HT1080 (cell line): ENCODE data around the gene TBX6. TPM values are rescaled to one million over a fixed set of nuclear protein-coding genes. Genes with fewer than 3 reads are reported as not detected.

Source experiments
- DNase-seq: peaks from one replicate; pipeline ENCODE4 v3.0.0-alpha.2; 2015; ENCODE audit warnings: low read depth
- total RNA-seq: library from RNA; depleted of rRNA; stranded (reverse); fragments of >200 nt; shearing (Covaris generic); gene quantifications from 2 replicates; pipeline ENCODE4 v1.2.3, GENCODE V29; 2014

The TBX6 gene
- total RNA-seq, 1 experiment from 2014 or later, result 0.59 TPM

DNA sequence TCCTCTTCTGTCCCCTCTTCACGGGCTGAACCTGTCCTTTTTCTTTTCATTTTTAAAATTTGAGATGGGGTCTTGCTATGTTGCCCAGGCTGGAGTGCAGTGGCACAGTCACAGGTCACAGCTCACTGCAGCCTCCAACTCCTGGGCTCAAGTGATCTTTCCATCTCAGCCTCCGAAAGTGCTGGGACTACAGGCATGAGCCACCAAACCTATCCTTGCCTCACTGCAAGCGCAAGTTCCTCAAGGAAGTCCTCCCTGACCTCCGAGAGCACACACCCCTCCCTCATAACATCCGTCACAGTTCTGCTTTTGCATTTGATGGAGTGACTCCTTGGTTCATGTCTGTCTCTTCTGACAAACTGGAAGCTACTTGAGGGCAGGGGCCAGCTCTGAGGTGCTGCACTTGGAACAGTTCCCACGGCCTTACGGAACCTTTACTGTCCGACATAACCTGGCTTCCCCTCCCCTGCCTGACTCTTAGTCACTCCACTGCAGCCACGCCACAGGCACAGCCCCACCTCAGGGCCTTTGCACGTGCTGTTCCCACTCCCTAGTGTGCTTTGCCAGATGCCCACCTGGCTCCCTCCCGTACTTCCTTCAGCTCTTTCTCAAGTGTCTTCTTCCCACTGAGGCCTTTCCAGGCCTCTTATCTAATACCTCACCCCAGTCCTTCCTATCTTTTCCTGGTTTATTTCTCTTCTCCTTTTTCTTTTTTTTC, 4.4 kb downstream of the TBX6 start:
- no peak for DNase-seq

DNA sequence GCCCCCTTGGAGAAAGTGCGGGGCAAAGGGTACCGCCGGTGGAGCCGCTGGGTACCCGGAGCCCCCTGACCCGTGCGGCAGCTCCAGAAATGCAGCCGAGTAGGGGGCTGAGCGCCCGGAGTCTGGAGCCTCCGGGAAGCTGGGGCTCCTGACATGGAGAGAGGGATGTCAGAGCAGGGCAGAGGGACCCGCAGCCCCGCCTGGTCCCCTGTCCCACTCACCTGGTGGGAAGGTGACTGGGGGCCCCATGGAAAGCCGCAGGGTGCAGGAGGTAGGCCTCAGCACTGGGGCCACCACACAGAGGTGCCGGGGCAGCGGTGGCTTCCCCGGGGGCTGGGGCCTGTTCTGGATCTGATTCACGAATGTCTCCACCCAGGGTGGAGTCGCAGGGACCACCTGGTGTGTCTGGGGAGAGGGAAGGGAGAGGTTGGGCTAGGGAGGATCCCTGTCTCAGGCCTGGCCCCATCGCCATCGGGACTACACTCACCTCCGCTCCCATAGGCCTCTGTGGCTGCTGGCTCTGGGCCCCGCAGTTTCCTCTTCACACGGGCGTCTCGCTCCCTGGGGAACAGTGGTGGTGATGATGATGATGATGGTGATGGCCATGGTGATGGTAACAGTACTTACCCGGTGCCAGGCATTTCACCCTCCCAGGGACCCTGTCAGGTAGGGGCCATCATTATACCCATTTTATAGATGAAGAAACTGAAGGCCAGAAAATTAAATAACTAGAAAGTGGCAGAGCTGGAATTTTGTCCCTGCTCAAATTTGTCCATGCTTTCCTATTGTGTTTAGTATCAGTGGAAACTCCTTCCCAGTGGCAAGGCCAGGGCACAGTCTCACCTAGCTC, 5.2 kb downstream of the TBX6 start:
- no peak for DNase-seq

DNA sequence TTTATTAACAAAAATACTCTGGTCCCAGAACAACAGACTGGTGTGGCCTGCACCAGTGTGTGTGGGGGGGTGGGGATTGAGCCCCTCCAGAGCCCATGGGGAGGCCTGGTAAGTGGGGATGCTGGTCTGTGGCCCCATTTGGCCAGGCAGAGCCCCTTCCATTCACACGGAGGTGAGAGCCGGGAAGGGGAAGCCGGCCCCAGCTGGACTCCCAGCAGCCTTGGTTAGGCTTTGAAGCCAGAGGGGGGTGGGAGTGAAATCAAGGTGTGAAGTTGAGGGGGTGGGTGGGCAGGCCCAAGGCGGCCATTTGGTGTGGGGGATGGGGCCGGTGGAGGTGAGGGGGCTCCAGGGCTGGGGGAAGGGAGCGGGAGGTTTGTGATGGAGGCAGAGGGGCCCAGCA, 5.9 kb downstream of the TBX6 start:
- no peak for DNase-seq

- no peak for DNase-seq
Measured at GRCh38 chr16:30085247-30085646, 6.5 kb downstream of the TBX6 start.

DNA sequence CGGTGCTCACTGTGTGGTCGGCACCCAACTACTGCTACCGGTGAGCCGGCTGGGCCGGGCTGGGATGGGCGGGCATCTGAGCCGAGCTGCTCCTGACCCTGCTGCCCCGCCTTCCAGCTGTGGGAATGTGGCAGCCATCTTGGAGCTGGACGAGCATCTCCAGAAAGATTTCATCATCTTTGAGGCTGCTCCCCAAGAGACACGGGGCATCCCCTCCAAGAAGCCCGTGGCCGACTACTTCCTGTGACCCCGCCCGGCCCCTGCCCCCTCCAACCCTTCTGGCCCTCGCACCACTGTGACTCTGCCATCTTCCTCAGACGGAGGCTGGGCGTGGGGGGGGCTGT, 6.9 kb downstream of the TBX6 start:
- no peak for DNase-seq

DNA sequence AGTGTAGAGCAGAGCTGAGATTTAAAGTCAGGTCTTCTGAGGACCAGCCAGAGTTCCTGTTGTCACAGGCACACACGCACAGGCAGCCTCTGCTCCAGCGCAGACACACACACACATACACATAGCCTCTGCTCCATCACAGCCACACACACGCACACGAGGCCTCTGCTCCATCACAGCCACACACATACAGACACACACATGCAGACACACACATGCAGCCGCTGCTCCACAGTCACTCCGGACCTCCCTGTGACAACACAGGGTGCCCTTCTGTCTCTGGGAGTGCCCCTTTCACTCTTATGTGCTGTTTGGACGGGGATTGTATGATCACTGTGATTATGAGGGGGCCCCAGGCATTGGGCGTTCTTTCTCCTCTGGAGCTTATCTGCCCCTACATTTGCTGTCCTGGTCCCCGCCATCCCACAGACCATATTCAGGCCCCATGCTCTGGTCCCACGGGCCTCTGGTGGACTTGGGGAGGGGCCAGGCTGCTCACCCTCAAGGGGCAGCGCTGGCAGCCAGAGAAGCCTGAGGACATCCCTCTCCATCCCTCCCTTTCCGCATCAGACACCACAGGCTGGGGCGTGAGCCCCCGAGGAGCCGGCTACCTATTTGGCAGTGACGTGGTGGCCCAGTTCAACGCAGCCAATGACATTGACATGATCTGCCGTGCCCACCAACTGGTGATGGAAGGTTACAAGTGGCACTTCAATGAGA, 7.5 kb downstream of the TBX6 start:
- no peak for DNase-seq

DNA sequence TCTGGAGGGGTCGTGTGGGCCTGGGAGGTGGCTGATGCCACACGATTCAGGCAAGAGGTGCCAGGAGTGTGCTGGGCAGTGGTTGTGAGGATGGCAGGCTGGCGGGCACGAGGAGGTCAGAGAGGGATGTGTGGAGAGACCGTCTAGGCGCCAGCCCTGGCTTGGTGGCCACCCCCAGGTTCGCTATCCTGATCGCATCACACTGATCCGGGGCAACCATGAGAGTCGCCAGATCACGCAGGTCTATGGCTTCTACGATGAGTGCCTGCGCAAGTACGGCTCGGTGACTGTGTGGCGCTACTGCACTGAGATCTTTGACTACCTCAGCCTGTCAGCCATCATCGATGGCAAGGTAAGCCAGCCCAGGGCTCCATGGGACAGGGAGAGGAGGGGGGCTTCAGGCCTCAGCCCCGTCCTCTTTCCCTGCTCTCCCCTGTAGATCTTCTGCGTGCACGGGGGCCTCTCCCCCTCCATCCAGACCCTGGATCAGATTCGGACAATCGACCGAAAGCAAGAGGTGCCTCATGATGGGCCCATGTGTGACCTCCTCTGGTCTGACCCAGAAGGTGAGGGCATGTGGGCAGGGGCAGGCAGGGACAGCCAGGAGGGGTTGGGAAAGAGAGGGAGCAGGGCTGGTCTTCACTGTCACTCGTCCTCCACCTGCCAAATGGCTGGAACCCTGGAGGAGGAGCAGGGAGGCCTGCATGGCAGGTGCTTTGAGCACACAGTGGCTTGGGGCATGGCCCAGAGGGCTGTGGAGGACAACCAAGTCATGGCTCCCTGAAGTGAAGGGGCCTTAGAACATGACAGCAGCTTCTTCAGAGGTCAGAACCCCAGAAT, 8.3 kb downstream of the TBX6 start:
- DNase-seq, result no peak

DNA sequence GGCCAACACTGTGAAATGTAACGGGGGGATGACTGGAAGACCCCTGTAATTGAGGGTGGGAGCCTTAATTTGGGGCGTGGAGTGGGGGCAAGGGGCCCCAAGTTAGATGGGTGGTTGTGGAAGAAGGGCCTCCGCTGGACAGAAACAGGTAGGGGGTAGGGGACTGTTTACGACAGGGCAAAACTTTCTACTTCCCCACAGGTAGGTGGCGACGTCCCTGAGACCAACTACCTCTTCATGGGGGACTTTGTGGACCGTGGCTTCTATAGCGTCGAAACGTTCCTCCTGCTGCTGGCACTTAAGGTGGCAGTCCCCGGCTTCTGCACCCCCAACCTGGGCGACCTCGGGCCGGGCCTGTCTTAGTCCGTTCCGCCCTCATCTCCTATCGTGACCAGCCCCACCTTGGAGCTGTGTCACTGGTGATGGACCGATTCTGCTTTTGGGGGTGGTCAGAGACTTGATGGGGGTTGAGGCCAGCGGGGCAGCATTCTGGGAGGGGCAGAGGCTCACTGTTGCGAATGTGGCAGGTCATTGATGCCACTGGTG, 9.1 kb downstream of the TBX6 start:
- DNase-seq, result no peak

- no peak for DNase-seq
Measured at GRCh38 chr16:30079480-30079879, 12.2 kb downstream of the TBX6 start.

DNA sequence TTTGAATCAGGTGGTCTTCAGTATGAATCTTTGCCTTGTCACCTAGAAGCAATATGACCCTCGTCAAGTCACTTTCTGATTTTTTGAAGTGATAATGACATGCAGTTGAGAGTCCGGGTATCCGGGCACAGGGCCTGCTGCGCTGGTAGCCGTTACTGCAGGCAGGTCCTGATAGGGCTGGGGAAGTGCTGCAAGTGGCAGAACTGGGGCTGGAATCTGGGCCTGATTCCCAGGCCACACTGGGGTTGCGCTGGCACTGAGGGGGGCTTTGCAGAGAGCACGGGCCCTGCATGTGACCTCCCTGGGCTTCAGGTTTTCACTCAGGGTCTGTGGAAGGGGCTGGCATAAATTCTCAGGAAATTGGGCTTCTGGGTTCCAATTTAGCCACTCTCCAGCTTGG, 13.0 kb downstream of the TBX6 start:
- no peak for DNase-seq

DNA sequence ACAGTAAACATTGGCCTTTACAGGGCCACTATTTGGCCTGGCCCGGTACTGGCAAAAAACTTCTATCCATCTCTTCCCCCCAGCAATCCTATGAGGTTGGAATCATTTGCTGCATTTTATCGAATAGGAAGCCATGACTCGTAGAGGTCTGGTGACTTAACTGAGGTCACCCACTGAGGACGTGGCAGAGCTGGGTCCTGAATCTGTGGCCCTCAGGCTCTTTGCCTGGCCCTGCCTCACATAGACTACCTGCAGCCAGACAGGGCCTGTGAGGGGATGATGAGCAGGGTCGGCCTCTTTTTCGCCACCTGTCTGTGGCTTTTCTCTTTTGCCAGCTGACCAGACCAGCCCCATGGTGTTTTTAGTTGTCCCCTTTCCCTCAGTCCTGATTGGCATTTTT, 14.1 kb downstream of the TBX6 start:
- DNase-seq, result no peak

GRCh38 chr16:30076276-30076791, 15.4 kb downstream of the TBX6 start:
- no peak for DNase-seq

DNA sequence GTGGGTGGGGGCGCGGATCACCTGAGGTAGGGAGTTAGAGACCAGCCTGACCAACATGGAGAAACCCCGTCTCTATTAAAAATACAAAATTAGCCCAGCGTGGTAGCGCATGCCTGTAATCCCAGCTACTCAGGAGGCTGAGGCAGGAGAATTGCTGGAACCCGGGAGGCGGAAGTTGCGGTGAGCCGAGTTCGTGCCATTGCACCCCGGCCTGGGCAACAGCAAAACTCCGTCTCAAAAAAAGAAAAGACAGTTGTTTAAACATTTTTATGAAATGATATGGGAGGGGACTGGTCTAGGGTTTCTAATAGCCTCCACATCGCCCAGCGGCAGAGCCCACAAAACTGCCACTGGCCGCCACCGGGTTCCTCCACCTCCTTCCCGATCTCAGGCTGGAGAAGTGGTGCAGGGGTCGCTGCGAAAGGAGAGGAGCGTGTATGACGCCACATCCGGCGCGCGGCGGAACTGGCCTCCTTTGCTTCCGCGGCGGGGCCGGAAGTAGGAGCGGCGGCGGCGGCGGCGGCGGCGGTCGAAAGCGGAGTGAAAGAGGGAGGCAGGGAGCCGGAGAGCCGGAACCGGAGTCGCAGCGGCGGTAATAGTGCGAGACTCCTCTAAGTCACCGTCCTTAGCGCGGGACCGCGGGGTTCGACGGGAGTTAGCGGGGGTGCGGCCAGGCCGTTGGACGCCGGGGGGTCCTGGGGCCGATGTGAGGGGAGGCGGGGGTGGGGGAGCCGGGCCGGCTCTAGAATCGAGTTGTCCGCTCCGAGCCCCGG, 16.0 kb downstream of the TBX6 start, which contains the start of gene PPP4C:
PPP4C (plus strand) TSS at position 492 of the 773 bp plus-strand sequence. CDS start 384 bp downstream, outside the sequence.
- DNase-seq, result peak; percentile 87

DNA sequence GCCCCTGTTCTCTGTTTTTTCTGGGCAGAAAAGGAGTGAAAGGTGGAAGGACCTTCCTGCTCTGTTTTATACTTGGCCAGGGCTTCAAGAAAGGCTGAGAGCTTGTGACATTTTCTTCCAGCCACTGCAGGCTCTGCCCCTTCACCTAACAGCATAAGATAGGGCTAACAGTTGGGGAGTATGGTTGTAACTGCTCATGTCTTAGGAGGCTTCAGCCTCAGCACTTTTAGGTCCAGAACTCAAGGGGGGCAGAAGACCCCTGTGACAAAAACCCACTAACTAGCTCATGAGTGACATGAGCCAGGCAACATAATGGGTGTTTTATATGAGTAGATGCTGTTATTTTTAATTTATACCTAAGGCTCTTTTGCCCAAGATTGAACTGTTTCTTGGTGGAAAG, 21.2 kb downstream of the TBX6 start:
- DNase-seq, result no peak

DNA sequence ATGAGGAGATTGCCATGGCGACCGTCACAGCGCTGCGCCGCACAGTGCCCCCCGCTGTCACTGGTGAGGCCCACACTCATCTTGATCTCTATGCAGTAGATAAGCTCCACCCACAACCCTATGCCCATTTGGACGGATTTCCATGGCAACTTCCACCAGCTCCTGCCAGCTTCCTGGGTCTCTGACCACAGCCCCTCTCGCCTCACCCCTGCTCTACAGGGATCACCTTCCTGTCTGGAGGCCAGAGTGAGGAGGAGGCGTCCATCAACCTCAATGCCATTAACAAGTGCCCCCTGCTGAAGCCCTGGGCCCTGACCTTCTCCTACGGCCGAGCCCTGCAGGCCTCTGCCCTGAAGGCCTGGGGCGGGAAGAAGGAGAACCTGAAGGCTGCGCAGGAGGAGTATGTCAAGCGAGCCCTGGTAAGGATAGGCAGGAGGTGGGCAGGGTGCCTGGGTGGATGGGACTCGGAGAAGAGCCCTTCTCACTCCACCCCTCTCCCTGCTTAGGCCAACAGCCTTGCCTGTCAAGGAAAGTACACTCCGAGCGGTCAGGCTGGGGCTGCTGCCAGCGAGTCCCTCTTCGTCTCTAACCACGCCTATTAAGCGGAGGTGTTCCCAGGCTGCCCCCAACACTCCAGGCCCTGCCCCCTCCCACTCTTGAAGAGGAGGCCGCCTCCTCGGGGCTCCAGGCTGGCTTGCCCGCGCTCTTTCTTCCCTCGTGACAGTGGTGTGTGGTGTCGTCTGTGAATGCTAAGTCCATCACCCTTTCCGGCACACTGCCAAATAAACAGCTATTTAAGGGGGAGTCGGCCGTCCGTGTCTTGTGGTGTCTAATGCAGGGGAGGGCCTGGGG, 21.9 kb downstream of the TBX6 start:
- no peak for DNase-seq

- DNase-seq, result no peak
Measured at GRCh38 chr16:30068750-30069610, 22.7 kb downstream of the TBX6 start.

DNA sequence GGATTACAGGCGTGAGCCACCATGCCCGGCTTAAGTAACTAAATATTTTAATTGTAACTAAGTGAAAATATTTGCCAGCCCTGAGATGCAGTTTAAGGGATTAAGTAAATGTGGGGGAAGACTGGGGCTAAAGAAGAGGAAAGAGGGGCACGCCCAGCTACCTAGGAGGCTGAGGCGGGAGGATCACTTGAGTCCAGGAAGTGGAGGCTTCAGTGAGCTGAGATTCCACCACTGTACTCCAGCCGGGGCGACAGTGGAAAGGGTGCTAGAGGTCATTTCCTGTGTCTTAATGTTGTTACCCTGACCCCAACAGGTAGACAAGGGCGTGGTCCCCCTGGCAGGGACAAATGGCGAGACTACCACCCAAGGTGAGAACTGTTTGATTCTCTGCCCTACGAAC, 23.4 kb downstream of the TBX6 start:
- DNase-seq, result no peak

DNA sequence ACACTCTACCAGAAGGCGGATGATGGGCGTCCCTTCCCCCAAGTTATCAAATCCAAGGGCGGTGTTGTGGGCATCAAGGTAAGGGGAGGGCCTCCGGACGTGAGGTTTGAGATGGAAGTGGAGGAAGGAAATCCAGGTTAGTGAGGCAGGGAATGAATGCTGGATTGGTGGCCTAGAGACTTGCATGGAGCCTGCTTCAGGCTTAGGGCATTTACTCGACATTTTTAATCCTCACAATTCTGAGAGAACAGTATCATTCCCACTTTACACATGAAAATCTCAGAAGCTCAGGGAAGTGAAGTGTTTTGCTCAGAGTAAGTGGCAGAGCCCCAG, 24.2 kb downstream of the TBX6 start:
- DNase-seq, result no peak
